SK-N-SH (cell line): ENCODE data around the gene RNF8.

ENCODE experiments used
- CTCF ChIP-seq: fragments of 200-600 bp; sonication (generic); IDR thresholded peaks from 2 replicates; pipeline ENCODE4 v1.6.1; 2017; ENCODE audit warnings: antibody characterized with exemption, mild to moderate bottlenecking, moderate library complexity
- EP300 ChIP-seq, 2 experiments: IDR thresholded peaks; 2 replicates each; pipeline versions ENCODE4 v1.4.0 to v1.6.1; 2012; ENCODE audit warnings: borderline replicate concordance in 1 of 2, low read depth in 1 of 2, low read length in 1 of 2
- EZH2phosphoT487 ChIP-seq: fragments of 200-600 bp; sonication (generic); IDR thresholded peaks from 2 replicates; pipeline ENCODE4 v1.6.1; 2017; ENCODE audit warnings: low read depth, mixed run types, mild to moderate bottlenecking, antibody characterized with exemption, moderate library complexity, borderline replicate concordance
- FOXM1 ChIP-seq: IDR thresholded peaks from 2 replicates; pipeline ENCODE4 v1.4.0; 2012; ENCODE audit warnings: low read depth, mild to moderate bottlenecking
- GABPA ChIP-seq: IDR thresholded peaks from 2 replicates; pipeline ENCODE4 v1.4.0; 2012; ENCODE audit warnings: low read depth, mild to moderate bottlenecking
- IRF3 ChIP-seq: fragments of 150-350 bp; IDR thresholded peaks from 2 replicates; pipeline ENCODE4 v1.6.1; 2016; ENCODE audit warnings: mild to moderate bottlenecking, low read depth, low read length
- MXI1 ChIP-seq: IDR thresholded peaks from 2 replicates; pipeline ENCODE4 v1.6.1; 2012; ENCODE audit warnings: mild to moderate bottlenecking, low read depth, low read length, improper control_type of control experiment
- POLR2AphosphoS5 ChIP-seq: IDR thresholded peaks from 2 replicates; pipeline ENCODE4 v1.6.1; 2012; ENCODE audit warnings: low read depth, low read length
- RAD21 ChIP-seq: IDR thresholded peaks from 2 replicates; pipeline ENCODE4 v1.6.1; 2012; ENCODE audit warnings: mild to moderate bottlenecking, low read length
- REST ChIP-seq: IDR thresholded peaks from 2 replicates; pipeline ENCODE4 v1.6.1; 2012; ENCODE audit warnings: mild to moderate bottlenecking, low read depth, low read length, moderate library complexity
- SIN3A ChIP-seq: IDR thresholded peaks from 2 replicates; pipeline ENCODE4 v1.6.1; 2012; ENCODE audit warnings: low read depth, mild to moderate bottlenecking, low read length, moderate library complexity, borderline replicate concordance
- TEAD4 ChIP-seq: IDR thresholded peaks from 2 replicates; pipeline ENCODE4 v1.4.0; 2012; ENCODE audit warnings: mild to moderate bottlenecking, borderline replicate concordance; ENCODE audit not compliant: insufficient read depth
- USF2 ChIP-seq: fragments of 150-350 bp; IDR thresholded peaks from 2 replicates; pipeline ENCODE4 v1.6.1; 2017; ENCODE audit warnings: antibody characterized with exemption, low read length, low read depth, borderline replicate concordance

GRCh38 chr6:37426945-37427510, 73.2 kb downstream of the RNF8 start:
- TF ChIP-seq SIN3A (no peak), CTCF (no peak), MXI1 (no peak), POLR2AphosphoS5 (no peak), FOXM1 (no peak), EP300 (IDR thresholded peaks at IDR 0.05; ENCODE audit: borderline replicate concordance in 1 of 2, low read depth in 1 of 2, low read length in 1 of 2) (no peak), TEAD4 (no peak), RAD21 (no peak), GABPA (no peak), EZH2phosphoT487 (no peak), REST (no peak), IRF3 (no peak), USF2 (no peak)
